Tibial nerve (tissue), 4 donors: ENCODE data around the gene NOS1AP.

ENCODE experiments used
- CTCF ChIP-seq, 5 experiments: fragments of 200-600 bp in 3 of 5; fragments of 450-650 bp in 2 of 5; sonication (generic) in 3 of 5; IDR thresholded peaks; one replicate each; pipeline ENCODE4 v1.5.1; 2016 to 2019; ENCODE audit warnings: antibody characterized with exemption in 5 of 5, mild to moderate bottlenecking in 3 of 5, moderate library complexity in 2 of 5
- EP300 ChIP-seq, 2 donors: sonication (generic); formaldehyde crosslinking; IDR thresholded peaks; one replicate each; pipeline ENCODE4 v1.6.1; 2017; ENCODE audit warnings: antibody characterized with exemption in 2 of 2, mild to moderate bottlenecking in 1 of 2
- POLR2A ChIP-seq, 2 donors: fragments of 450-650 bp; IDR thresholded peaks; one replicate each; pipeline ENCODE4 v1.6.1; 2017; ENCODE audit warnings: antibody characterized with exemption in 2 of 2, mild to moderate bottlenecking in 2 of 2, moderate library complexity in 2 of 2

- TF ChIP-seq CTCF (IDR thresholded peaks at IDR 0.05) (no peak), EP300 (IDR thresholded peaks at IDR 0.05) (no peak), POLR2A (IDR thresholded peaks at IDR 0.05) (no peak)
Observed at GRCh38 chr1:162192306-162192678, 122.8 kb downstream of the NOS1AP start.
